GM12892 (cell line): ENCODE measurements around the gene ALK.

Experiments used
- POLR2A ChIP-seq: IDR thresholded peaks from 2 replicates; pipeline ENCODE4 v1.6.1; 2011; ENCODE audit warnings: low read depth, low read length, control low read depth
- POLR2AphosphoS5 ChIP-seq: IDR thresholded peaks from 2 replicates; pipeline ENCODE4 v1.6.1; 2011; ENCODE audit warnings: low read depth, low read length, control low read depth
- TAF1 ChIP-seq: IDR thresholded peaks from 2 replicates; pipeline ENCODE4 v1.6.1; 2011; ENCODE audit warnings: low read depth, mild to moderate bottlenecking, control low read depth, low read length, borderline replicate concordance

DNA sequence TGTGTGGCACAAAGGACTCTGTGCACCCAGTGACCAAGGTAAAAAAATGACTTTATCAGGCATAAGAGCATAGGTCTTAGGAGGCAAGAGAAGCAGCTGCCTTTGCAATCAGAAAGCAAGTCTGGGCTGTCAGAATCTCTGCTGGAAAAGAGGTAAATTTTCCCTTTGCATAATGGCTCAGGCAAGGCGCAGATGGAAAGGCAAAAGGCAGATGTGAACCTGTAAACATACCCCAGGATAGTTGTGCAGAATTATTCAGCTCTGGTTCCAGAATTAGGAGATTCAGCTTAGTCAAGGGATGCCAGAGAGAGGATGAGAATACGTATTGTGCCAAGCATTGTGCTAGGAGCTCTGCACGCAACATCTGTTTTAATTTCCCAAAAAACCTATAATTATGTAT is 547.5 kb downstream of the ALK start:
- no peak for TF ChIP-seq POLR2AphosphoS5
- no peak for TF ChIP-seq TAF1
- TF ChIP-seq POLR2A, result no peak
